ENCODE measurements around the gene ASPSCR1. TPM values are rescaled to one million over a fixed set of nuclear protein-coding genes. Genes with fewer than 3 reads are reported as not detected.

The ASPSCR1 gene
- total and polyA plus RNA-seq, 2 of the 13 experiments (the other 11 are each of a cell fraction or from before 2014, with no cell fraction given) = 274 to 314 TPM

DNA sequence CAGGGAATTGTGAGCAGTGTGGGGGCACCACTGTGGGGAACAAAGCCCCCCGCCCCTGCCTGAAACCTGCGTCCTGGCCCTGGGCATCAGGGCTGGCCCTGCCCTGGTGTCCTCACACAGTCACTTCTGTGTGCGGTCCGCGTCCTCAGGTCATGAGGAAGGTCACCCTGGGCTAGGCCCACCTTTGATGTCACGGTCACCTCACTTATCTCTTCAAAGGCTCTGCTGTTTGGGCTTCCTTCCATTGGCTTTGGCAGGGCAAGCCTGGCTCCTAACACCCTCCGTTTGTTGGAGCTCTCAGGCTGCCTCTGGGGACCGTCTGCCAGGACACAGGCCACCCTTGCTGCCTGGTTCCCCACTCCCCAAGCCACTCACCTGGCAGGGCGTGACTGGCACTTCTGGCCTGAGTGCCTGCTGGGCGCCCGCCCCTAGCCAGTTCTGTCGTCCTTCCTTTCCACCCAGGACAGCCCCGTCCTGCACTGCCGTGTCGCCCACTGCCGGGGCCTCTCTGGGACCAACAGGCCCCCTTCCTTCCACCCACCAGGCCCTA, 36.4 kb downstream of the ASPSCR1 start (continued):
- TF ChIP-seq, protein P1, sequence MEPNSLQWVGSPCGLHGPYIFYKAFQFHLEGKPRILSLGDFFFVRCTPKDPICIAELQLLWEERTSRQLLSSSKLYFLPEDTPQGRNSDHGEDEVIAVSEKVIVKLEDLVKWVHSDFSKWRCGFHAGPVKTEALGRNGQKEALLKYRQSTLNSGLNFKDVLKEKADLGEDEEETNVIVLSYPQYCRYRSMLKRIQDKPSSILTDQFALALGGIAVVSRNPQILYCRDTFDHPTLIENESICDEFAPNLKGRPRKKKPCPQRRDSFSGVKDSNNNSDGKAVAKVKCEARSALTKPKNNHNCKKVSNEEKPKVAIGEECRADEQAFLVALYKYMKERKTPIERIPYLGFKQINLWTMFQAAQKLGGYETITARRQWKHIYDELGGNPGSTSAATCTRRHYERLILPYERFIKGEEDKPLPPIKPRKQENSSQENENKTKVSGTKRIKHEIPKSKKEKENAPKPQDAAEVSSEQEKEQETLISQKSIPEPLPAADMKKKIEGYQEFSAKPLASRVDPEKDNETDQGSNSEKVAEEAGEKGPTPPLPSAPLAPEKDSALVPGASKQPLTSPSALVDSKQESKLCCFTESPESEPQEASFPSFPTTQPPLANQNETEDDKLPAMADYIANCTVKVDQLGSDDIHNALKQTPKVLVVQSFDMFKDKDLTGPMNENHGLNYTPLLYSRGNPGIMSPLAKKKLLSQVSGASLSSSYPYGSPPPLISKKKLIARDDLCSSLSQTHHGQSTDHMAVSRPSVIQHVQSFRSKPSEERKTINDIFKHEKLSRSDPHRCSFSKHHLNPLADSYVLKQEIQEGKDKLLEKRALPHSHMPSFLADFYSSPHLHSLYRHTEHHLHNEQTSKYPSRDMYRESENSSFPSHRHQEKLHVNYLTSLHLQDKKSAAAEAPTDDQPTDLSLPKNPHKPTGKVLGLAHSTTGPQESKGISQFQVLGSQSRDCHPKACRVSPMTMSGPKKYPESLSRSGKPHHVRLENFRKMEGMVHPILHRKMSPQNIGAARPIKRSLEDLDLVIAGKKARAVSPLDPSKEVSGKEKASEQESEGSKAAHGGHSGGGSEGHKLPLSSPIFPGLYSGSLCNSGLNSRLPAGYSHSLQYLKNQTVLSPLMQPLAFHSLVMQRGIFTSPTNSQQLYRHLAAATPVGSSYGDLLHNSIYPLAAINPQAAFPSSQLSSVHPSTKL (CRISPR knock-in tag; IDR thresholded peaks at IDR 0.05) = peak; percentile 60
- no peak for TF ChIP-seq ARNT2 (CRISPR knock-in tag; IDR thresholded peaks at IDR 0.05; ENCODE audit: low read depth)
- peak; percentile 96; the same call in 1 of the 2 replicates for TF ChIP-seq THRA (CRISPR knock-in tag; IDR thresholded peaks at IDR 0.05; ENCODE audit: borderline replicate concordance)
- no peak for TF ChIP-seq ZNF574 (CRISPR knock-in tag; IDR thresholded peaks at IDR 0.05)
- TF ChIP-seq ZBTB34 (CRISPR knock-in tag; IDR thresholded peaks at IDR 0.05) = no peak
- TF ChIP-seq WIZ (CRISPR knock-in tag; IDR thresholded peaks at IDR 0.05) = no peak
- TF ChIP-seq ZFP36 (IDR thresholded peaks at IDR 0.05; ENCODE audit: borderline replicate concordance, low read depth, low read length, partially characterized antibody) = no peak
- TF ChIP-seq ZNF180 (CRISPR knock-in tag; IDR thresholded peaks at IDR 0.05; ENCODE audit: borderline replicate concordance, low read depth) = no peak
- no peak for TF ChIP-seq TP53 (CRISPR knock-in tag; conservative IDR thresholded peaks at IDR 0.05)
- TF ChIP-seq, protein P2, sequence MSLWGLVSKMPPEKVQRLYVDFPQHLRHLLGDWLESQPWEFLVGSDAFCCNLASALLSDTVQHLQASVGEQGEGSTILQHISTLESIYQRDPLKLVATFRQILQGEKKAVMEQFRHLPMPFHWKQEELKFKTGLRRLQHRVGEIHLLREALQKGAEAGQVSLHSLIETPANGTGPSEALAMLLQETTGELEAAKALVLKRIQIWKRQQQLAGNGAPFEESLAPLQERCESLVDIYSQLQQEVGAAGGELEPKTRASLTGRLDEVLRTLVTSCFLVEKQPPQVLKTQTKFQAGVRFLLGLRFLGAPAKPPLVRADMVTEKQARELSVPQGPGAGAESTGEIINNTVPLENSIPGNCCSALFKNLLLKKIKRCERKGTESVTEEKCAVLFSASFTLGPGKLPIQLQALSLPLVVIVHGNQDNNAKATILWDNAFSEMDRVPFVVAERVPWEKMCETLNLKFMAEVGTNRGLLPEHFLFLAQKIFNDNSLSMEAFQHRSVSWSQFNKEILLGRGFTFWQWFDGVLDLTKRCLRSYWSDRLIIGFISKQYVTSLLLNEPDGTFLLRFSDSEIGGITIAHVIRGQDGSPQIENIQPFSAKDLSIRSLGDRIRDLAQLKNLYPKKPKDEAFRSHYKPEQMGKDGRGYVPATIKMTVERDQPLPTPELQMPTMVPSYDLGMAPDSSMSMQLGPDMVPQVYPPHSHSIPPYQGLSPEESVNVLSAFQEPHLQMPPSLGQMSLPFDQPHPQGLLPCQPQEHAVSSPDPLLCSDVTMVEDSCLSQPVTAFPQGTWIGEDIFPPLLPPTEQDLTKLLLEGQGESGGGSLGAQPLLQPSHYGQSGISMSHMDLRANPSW (CRISPR knock-in tag; IDR thresholded peaks at IDR 0.05; ENCODE audit: borderline replicate concordance) = no peak
- TF ChIP-seq HNRNPL (IDR thresholded peaks at IDR 0.05; ENCODE audit: low read depth, low read length) = peak; percentile 98
- no peak for TF ChIP-seq ZNF552 (CRISPR knock-in tag; IDR thresholded peaks at IDR 0.05; ENCODE audit: borderline replicate concordance)
- 0 out of 2 replicates have a peak, but pooled peaks have one; percentile 50 for TF ChIP-seq ZMAT3 (CRISPR knock-in tag; conservative IDR thresholded peaks at IDR 0.05)
- peak; percentile 40 for TF ChIP-seq HNF4A (CRISPR knock-in tag; IDR thresholded peaks at IDR 0.05)
- no peak for TF ChIP-seq ZNF709 (CRISPR knock-in tag; IDR thresholded peaks at IDR 0.05)
- TF ChIP-seq ISL2 (CRISPR knock-in tag; IDR thresholded peaks at IDR 0.05) = peak; percentile 45; the same call in 1 of the 2 replicates
- no peak for TF ChIP-seq ZNF264 (CRISPR knock-in tag; IDR thresholded peaks at IDR 0.05)
